Hypothalamus (tissue), 51 donors: ENCODE data around the gene GLYAT.
"Not testable (repeated sequence)": the region's sequence is repeated elsewhere in the genome, so short reads cannot be mapped to it uniquely, and the experiment has no call there.

Experiments
- DNase-seq, 51 donors: peaks; one replicate each; lab custom pipeline; 2025; lab: John Stamatoyannopoulos, UW

The GLYAT gene

DNA sequence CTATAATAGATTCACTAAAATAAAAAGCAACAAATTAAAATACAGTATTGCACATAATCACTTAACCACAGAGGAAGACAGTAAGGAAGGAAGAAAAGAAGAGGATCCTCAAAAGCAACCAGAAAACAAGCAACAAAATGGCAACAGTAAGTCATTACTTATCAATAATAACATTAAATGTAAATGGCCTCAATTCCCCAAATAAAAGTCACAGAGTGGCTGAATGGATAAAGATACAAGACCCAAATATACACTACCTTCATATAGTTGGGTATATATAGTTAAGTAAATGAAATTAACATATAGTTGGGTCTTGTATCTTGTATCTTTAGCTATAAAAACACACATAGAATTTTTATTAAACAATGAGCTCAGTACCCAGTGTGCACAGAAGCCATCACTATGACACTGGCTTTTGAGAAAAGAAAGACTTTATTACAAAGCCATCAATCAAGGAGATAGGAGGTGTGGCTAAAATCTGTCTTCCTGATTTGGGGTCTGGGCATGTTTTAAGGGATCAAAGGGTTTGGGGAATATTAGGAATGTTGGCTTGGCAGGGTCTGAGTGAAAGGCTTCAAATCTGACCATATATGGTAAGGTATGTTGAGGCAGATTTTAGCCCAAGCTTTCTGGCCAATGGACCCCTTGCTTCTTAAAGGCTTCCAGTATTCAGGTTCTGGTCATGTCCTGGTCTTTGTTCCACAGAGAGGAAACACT lies 13.4 kb upstream of the GLYAT start:
- no peak for DNase-seq

DNA sequence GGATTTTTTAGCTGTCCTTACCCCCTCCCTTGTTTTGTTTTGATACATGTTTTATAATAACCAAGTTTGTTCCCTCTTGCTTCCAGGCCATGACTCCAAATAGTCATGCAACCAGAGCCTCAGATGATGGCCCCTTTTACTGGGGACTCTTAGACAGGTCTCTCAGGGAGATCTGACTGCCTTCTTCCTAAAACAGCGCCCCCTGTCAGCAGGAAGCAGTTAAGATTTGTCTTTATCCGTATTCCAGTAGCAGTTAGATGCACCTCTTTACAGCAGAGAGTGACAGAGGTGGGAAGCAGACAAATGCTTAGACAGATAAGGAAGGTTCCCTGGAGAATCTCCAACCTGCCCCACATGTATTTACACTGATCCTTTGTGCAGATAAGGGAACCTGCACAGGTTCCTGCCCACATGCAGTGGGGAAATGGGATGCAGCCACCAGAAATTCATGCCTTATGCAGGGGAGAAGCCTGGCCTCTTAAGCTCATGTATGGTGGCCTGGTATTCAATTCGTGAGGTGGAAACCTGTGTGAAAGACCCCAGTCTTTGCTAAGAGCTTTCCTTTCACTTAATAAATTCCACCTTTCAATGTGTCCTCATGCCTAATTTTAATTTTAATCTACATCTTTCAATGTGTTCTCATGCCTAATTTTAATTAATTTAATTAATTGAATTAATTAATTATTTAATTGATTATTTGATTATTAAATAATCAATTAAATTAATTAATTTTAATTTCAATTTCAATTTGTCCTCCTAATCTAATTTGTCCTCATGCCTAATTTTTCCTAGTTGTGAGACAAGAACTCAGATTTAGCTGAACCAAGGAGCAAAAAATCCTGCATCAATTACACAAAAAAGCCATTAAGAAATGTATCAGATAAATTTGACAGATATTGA lies 11.5 kb upstream of the GLYAT start:
- DNase-seq: no peak

DNA sequence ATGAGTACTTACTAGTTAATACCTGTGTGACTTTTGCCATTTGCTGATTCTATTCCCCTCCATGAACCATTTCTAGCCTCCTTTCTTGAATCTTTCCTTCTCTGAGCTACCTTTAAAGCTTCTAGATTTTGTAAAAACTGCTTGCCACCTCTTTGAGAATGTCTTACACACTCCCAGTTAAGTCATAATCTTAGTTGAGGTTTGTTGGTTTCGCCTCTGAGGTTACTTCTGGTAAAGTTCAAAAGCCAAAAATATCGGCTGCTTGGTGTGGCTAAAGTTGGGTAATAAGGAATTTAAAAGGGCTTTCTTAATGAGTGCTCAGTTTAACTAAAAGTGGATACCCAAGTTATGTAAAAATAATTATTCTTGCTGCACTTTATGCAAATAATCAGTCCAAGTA lies 10.4 kb upstream of the GLYAT start:
- DNase-seq: no peak

DNA sequence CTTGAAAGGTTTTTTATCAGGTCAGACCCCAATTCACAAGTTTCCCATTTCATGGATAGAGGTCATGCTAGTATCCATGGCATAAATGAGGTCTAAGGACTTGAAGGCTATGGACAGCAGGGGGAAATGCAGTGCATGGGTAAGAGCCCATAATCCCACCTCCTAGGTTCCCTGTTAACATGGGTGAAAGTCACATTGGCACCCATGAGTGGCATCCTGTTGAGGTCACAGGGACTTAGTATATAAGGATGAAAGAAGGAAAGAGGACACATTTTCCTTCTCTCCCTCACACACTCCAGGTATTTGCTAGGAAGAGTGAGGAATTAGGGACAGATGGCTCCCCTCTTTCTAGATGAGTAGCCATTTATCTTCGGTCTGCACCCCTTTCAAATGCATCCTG lies 9.4 kb upstream of the GLYAT start:
- no peak for DNase-seq

DNA sequence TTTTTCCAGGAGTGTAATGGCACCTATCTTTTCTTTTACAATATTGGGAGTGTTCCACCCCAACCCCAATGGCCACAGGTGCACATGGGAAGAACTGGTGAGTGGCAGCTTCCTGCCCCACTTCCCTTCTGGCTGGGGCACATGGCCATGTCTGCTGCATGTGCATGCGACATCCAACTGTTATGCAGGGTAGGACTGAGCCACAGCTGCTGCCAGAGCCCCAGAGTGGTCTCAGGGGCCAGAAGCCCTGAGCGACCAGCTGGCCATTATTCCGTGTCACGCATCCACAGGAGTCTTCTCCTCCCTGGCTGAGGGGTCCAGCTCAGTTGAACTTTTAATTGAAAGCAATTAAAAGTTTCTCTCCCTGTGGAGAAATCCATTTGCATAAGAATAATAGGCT lies 8.7 kb upstream of the GLYAT start:
- DNase-seq: no peak

DNA sequence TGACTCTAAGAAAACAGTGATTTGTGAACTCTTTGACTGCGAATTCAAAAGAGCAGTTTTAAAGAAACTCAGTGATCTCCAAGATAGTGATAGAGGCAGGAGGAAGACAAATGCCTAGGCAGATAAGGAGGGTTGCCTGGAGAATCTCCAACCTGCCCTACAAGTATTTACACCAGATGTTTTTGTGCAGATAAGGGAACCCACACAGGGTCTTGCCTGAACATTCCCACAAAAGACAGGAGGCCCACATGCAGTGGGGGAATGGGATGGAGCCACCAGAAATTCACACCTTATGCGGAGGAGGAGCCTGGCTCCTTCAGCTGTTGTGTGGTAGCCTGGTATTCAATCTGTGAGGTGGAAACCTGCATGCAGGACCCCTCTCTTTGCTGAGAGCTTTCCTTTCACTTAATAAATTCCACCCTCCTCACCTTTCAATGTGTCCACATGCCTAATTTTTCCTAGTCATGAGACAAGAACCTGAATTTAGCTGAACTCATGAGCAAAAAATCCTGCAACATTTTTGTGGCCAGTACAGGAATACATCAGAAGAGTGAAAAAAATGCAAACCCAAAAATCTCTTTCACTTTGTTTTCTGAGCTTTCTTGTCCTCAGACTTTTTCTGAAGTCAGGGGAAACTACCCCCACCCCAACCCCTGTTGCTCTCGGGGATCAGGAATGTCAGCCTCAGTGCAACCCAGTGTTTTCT lies 8.1 kb upstream of the GLYAT start:
- no peak for DNase-seq

DNA sequence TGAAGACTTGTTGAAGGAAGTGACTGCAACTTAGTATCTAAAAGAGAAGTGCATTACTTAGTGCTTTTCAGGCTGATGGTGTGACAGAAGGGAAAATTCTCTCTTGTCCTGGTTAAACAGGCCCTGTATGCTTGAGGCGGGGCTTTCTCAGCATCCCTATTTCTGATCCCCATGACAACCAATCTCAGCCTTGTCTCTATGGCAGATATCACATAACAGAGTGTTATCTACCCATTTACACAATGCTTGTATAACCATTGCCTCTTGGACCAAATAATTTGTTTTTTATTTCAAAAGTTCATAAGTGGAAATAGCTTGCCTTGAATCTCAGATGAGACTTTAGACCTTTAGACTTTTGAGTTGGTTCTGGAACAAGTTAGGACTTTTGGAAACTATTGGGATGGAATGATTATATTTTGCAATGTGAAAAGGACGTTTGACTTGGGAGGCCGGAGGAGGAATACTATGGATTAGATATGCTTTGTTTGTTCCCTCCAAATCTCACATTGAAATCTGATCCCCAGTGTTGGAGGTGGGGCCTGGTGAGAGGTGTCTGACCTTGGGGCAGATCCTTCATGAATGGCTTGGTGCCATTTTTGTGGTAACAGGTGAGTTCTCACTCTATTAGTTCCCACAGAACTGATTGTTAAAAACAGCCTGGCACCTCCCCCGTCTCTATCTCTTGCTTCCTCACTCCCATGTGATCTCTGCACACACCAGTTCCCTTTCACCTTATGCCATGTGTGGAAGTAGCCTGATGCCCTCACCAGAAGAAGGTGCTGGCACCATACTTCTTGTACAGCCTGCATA lies 3.1 kb upstream of the GLYAT start:
- DNase-seq: no peak

DNA sequence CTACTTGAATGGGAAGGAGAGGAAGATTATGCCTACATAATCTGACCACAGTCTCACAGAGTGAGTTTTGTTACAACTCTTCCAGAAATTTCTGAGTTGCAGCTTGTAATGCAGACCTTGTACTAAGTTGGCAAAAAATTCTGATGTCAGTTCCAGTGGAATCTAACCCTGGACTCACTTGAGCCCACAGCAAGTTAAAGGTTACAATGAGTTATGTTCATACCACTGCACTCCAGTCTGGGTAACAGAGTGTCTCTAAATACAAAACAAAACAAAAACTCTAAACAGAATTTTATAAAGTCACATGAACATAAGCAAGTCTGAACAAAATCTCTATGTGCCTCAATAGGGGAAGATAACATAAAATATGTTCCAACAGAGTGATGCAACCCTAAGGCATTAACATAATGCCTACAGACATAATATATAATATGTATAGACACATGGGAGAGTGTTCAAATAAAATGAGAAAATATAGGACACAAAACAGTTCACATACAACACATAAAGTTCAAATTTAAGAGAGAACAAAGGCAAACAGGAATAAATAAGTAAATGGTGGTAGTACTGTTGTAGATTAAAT lies 1.1 kb downstream of the GLYAT start:
- DNase-seq: no peak

DNA sequence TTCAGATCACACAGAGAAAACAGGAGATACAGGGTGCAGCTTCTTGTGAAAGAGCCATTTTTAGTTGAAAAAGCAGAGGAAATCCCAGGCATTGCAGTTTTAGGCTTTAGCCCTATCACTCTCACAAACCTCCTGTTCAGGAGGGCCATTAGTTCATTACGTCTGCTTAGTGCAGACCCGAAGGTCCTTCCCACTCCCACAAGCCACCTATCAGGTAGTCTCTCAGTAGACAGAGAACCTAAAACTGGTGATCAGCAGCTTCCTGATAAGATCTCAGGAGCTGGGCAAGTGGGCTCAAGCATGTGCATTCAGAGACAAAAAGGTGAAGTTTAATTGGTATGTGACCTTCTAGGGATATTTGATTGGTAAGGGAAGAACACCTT lies 4.3 kb downstream of the GLYAT start:
- no peak for DNase-seq

DNA sequence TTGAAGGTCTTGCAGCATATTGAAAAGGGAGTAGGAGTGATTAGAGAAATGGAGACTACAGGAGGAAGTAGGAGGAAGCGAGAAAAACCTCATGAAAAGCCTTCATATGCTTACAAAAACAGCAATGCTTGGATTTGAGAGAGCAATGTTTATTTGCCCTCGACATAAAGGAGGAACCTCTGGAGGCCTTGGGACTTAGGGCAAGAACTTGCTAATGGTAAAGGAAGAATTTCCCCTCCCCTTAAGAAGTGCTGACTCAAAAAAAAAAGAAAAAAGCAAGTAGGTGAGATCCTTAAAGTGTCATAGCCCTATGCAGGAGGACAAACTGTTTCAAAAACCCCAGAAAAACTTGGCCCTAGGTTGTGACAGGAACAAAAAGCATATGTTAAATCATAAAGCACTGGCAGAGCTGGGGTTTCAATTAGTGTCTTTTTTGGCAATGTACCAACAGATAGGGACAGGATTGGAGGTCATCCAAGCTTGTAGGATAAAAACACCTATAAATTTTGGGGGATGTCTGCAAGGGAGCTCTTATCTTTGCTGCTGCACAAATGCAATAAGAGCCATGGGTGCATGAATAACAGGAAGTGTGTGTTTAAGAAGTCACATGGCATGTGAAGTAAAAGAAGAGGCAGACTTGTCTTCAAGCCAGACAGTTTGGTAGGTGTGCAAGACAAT lies 4.9 kb downstream of the GLYAT start:
- no peak for DNase-seq

DNA sequence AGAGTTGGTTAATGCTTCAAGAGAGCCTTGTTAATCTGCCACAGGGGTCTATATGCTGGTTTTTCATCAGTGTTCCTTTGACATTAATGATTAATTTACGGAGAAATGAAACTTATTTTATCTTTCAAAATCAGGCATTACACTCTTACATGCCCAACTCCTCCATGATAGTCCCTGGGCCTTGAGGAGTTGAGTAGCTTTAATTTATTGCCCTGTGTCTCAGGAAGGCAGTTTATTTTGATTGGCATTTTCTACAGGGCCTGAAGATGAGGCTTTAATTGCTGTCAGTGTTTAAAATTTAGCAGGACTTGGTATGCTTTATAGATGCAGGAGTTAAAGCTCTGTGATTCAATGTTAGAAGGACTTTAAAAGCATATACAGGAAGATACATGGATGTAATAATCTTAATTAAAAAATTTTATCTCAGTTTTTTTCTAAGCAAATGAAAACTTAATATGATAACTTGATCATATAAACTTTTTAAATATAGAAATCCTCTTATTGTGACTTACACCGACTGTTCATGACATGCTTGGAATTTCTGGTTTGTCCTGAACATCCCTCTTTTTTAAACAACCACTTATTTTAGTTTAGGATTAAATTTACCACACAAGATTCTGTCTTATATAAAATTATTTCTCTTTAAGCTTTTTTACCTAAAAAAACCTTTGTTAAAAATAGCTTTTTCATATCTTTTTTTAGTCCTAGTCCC lies 12.2 kb downstream of the GLYAT start:
- DNase-seq: no peak

DNA sequence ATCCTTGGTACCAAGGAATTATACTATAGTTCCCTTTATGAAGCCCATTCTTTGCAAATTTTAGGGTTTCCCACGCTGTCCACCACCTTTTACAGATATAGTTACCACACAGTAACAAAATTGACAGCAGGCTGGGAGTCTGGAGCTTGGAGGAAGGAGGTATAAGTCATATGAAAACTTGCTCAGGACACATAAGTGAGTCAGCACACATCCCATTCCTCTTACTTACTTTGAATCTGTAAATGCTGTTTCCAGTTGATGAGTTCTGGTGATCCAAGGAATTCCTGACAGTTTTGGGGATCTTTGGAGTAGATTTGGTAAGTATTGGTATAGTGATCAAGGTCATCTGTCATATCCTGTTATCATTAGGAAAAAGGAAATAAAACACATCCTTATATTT lies 19.2 kb downstream of the GLYAT start:
- no peak for DNase-seq

DNA sequence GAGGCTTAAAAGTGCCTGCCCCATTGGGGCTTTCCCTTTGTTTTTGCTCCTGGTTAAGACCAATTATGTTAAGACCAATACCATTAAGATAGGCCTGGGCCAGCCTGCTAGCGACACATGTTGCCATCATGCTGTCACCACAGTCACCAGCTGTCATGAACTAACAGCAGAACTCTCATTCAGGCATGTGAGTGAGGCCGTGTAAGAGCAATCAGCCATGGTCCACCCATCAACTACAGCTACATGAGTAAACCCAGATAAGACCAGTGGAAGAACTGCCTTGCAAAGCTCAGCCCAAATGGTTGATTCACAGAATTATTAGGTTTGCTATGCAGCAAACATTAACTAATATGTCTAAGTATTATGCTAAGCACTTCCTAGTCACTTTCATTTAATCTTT lies 19.9 kb downstream of the GLYAT start:
- DNase-seq: no peak

DNA sequence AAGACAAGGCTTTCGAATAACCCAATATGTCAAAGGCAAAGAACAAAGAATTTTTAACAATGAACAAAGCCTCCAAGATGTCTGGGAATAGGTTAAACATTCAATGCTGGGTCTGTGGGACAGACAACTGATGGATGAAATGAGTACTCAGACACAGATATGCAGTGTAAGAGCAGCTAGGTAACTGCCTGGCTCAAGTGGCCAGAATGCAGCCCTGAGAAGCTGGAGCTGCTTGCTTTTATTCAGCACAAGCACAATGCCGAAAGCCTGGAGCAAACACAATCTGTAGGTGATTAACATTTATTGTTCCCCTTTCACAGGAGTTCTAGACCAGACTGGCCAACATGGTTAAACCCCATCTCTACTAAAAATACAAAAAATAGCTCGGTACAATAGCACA lies 24.0 kb downstream of the GLYAT start:
- DNase-seq: no peak

DNA sequence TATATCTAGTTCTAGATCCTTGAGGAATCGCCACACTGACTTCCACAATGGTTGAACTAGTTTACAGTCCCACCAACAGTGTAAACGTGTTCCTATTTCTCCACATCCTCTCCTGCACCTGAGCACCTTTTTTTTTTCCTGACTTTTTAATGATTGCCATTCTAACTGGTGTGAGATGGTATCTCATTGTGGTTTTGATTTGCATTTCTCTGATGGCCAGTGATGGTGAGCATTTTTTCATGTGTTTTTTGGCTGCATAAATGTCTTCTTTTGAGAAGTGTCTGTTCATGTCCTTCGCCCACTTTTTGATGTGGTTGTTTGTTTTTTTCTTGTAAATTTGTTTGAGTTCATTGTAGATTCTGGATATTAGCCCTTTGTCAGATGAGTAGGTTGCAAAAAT lies 34.9 kb downstream of the GLYAT start:
- not testable (repeated sequence) for DNase-seq

DNA sequence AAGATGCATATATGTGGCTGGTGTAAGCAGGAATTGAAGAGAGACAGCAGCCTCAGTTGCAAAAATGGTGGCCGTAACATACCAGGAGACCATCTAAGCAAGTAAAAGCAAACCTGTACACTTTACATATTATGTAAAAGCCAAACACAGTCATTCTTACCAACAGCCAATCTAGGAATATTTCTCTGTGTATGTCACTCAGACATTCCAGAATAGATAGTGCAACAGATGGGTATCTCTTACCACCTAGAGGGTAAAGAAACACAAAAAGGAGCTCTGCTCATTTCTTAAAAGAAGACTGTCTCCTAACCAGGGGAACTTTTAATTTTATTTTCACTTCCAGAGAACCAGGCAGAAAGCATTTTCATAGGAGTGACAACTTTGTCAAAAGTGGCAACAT lies 38.7 kb downstream of the GLYAT start:
- no peak for DNase-seq

DNA sequence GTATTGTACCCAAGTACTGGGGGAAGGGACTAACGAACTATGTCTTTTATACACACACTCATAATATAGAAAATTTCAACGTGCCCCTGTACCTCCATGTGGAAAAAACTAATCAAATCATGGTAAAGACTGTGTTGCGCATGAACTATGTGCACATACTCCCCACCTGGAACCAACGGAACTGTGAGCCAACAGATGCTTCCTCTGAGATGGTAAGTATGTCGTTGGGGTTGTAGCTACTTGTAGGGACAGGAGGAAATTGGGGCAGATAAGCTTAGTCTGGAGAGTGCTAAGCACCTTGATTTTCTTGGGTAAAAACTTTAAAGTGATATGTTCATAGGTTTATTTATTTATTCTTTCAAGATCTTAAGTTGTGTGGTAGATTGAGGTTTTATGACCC lies 40.1 kb downstream of the GLYAT start:
- no peak for DNase-seq

DNA sequence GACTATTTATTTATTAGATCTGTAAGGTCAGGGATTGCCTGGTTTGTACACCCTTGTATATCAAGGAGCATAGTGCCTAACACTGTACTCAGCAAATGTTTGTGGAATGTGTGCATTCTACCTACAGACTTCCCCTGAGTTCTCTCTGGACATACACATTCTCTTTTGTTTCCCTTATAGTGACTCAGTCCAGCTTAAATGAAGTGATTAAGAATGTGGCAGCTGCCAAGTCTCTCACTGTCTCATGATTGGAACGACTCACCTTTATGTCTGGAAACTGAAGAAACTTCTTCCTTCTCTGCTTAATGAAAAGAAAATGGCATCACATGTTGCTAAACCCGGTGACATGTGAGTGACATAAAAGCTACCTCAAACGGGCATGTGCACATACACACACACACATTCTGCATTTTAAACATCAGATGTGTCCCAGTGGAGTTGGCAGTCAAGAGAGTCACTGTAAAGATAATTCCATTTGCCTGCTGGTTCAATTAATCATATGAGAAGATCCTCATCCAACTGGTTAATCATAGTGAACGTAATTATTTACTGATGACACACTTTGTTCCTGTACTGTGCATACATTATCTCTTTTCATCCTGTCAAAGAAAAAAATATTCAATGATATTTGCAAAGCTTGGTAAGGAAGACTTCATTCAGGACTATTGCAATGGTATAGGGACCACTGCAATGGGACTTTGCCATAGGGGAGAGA lies 42.8 kb downstream of the GLYAT start:
- no peak for DNase-seq
